Activated CD4-positive, alpha-beta T cell treated with anti-CD3 and anti-CD28 coated beads, Interleukin-2, amount 50 U/mL, for 1 hour (primary cell): ENCODE data around the gene ARHGEF7.

Experiments
- DNase-seq: peaks from one replicate; pipeline ENCODE4 v3.0.0-alpha.2; 2020

ARHGEF7 gene

GRCh38 chr13:111112196-111112595, 2.9 kb upstream of the ARHGEF7 start:
- DNase-seq: no peak

DNA sequence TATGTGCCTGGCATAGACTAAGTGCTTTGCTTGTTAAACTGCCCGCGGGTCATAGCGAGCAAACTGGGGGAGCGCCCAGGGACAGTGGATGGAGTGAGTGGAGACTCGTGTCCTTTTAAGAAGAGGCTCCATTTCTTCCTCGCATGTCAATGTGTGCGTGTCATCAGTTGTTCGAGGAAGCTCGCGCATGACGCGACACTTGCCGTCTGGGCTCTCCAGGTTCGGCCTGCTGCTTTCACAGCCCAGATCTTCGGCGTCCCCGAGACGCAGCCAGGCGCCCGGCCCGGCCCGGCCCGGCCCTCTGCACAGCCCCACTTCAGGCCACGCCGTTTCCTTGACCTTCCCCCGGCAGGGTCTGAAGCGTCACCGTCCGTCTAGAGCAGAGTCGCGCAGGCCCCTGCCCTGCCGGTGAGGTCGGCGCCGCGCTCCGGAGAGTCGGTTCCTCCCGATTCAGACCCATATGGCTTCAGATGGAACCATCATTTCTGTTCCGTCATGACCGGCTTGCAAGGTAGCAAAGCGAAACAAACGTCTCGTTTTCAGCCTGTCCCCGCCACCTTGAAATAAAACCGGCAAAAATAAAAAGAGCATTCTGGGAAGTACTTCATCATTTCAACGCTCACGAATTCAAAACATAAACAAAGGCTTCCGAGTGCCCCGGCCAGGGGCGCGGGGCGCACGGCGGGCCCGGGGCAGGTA, 599 bp upstream of the ARHGEF7 start:
- peak; percentile 23 for DNase-seq

- DNase-seq: no peak
Observed at GRCh38 chr13:111115965-111116521, 933 bp downstream of the ARHGEF7 start.

DNA sequence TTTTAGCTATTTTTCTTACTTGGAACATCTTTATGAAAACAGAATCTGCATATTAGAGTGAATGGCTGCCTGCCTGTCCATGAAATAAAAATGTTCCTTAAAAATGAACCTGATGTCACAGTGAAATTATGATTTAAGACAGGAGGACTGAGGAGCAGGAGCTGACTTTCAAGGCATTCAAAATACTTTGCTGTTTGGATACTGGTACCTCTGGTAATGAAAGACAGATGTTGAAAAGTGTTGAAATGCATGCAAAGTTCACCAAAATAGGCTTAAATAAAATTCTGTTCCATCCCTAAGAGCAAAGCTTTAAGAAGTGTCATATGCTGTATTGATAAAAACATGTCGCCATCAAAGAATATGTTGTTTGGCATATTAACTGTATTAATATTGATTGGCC, 1.7 kb downstream of the ARHGEF7 start:
- DNase-seq: no peak

DNA sequence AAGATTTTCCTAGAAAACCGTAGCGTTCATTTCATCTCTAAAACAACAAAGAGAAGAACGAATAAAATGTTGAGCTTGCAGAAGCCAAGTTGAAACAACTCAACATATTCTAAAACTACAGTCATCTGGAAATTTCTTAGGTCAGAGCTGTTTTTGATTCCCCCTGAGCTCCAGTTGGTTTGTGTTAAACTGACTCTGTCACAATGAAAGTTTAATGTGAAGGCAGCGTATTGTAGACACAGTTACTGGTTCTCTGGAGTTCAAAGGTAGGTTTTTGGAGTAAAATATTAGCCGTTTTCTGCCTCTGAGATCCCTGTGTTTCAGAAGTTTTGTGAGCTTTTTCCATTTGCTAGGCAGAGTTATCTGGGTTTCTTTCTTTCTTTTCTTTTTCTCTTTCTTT, 2.2 kb downstream of the ARHGEF7 start:
- no peak for DNase-seq

DNA sequence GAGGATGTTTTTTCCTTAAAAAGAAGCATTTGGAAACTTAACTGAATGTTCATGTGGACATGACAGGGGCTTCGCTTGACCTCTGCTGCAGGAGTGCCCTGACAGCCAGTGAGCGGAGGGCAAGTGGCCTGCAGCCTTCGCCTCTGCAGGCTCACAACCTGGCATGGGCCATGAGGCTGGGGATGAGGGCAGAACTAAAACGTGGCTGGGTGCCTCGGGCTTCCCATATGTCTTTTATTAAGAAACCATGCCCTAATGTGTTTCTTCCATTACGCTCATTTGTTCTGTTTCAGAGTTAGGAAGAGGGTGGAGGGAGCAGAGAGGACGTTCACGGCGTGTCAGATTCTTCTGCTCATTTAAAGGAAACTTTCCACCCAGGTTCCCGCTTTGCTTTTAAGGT, 2.9 kb downstream of the ARHGEF7 start:
- DNase-seq: no peak

DNA sequence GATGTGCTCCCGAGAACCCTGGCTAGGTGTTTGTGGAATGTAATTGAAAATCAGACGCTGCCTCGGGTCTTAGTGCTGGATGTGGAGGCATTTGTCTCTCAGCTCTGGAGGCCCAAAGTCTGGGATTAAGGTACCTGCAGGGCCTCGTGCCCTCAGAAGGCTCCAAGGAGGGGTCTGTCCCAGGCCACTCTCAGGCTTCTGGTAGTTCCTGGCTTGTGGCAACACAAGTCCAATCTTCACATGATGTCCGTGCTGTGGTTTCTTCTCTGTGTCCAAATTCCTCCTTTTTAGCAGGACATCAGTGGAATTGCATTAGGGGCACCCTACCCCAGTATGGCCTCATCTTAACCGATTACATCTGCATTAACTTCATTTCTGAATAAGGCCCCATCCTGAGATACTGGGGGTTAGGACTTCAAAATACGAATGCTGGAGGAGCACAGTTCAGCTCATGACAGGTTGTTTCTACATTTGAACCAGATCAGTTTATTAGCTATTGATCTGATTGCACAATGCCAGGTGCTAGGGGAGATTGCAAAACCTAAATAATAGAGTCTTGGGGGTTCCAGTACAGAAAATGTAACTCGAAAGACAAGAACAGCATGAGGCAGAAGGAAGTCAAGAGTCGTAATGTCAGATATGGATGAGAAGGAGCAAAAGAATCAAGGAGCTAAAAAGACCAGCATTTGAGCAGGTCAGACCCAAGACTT, 3.9 kb downstream of the ARHGEF7 start:
- DNase-seq: no peak

DNA sequence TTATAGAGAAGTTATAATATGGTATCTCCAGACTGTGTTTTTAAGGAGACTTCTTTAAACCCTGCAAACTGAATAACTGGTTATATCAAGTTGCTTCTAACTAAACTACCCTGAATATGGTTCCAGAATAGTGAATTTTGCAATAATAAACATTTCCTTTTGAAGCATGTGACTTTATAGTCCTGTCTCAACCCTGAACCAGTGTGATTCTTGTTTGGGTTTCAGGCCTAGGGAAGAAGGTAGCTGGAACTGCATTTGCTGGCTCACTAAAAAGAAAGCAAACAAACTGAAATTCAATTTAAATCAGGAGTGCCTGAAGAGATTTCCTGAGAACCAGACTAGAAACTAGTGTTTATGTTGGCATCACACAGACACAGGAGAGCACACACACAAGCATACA, 4.9 kb downstream of the ARHGEF7 start:
- DNase-seq: no peak

DNA sequence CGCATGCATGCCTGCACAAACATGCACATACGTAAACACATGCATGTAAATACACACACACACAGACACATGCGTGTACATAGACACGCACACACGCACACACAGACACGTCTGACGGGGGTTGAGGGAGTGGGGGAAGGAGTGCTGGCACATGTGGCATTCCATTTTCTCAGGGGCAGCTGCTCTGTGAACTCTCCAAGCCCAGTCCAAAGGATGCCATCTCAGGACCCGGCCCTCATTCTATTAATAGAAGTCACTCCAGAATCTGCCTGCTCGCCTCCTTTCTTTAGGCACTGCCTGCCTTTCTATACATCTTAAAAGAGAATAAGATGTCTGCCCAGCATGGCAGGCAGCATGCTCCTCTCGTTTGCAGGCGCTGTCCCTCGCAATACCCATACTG, 5.3 kb downstream of the ARHGEF7 start:
- DNase-seq: no peak

DNA sequence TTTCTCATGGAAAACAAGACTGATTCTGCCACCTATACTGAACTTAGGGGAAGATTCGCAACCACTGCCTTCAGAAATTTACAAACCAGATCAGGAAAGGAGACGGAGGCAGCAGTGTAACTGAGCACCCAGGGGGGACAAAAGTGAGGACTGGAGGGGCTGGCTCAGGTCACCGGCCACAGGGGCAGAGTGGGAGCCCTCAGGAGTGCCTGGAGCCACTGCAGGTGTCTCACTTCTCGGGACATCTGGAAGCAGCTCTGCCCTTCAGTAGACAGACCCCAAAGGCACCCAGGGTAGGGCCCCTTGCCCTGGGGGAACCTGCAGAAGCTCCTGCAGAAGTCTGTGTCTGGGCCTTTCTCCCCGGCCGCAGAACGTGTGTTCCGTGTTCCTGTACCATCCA, 5.8 kb downstream of the ARHGEF7 start:
- DNase-seq: no peak

- DNase-seq: no peak
Observed at GRCh38 chr13:111121506-111121905, 6.4 kb downstream of the ARHGEF7 start.

GRCh38 chr13:111122056-111122455, 6.9 kb downstream of the ARHGEF7 start:
- no peak for DNase-seq

DNA sequence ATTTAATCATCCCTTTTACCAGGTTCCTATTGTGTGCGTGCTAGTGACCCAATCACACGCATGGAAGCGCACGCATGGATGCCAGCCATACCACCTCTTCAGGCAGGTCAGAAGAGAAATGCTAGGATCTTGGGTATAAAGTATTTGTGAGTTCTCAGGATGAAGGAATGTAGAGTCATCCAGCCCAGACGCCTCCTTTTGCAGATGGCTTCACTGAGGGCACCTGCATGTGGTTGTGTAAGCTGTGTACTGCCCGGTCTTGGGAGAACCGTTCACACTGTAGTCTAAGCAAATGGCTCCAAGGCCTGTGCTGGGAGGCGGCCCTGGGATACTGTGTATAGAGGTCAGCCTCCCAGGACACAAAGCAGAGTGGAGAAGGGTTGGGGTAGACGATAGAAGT, 7.5 kb downstream of the ARHGEF7 start:
- DNase-seq: no peak

- no peak for DNase-seq
Observed at GRCh38 chr13:111123221-111123620, 8.1 kb downstream of the ARHGEF7 start.

DNA sequence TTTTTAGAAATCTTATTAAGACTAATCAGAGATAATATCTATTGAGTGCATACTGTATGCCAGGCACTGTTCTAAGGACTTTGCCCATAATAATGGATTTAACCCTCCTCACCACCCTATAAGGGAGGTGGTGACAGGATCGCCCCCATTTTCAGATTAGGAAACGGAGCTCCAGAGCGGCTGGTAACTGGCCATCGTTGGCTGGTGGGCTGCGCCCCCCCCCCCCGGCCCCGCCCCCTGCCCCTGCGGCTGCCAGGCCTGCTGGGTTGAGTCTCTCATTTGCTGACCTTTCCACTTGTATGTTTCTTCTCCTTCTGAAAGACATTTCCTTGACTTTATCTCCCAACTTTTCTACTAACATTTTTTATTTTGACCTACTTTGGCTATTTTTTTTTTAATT, 8.5 kb downstream of the ARHGEF7 start:
- DNase-seq: no peak

- no peak for DNase-seq
Observed at GRCh38 chr13:111126509-111126908, 11.4 kb downstream of the ARHGEF7 start.

GRCh38 chr13:111129465-111130115, 14.5 kb downstream of the ARHGEF7 start:
- no peak for DNase-seq

DNA sequence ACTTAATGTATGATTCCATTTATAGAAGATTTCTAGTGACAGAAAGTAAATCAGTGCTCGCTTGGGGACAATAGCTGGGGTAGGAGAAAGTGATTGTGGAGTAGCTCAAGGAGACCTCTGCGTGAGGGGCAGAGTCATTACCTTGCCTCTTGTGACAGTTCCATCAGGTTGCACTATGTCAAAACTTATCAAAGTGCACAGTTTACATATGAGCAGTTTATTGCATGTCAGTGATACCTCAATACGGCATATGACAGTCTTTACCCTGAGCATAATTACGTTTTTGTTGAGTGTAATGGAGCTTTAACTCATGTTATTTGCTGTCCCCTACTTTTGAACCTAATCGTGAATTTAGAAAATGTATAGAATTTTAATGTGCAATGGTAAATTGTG, 15.0 kb downstream of the ARHGEF7 start:
- DNase-seq: no peak

DNA sequence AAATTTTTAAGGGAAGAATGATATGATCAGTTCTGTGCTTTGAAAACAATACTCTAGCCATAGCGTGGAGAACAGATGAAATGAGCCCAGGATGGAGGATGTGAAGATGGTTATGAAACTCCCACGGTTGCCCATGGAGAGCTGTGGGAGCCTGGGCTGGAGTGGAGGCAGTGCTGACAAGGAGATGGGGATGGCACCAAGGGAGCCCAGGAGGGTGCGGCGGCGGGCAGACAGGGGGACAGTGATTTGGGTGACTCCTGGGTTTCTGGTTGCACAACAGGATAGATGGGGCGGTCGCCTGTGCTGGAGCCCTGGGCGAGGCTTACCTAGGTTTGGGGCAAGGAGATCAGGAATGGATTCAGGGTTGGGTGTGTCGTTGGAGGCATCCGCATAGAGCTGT, 15.9 kb downstream of the ARHGEF7 start:
- DNase-seq: no peak

GRCh38 chr13:111131611-111132010, 16.5 kb downstream of the ARHGEF7 start:
- no peak for DNase-seq

DNA sequence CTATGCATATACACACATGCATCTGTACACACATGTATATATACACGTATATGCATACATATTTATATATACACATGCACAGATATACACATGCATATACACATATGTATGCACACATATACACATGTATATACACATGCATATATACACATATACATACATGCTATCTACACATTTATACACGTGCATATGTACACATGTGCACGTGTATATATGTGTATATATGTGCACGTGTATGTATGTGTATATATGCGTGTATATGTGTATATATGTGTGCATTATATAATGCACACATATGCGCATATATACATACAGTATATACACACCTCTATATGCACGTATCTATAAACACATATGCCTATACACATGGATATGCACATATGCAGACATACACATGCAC, 17.8 kb downstream of the ARHGEF7 start:
- no peak for DNase-seq

DNA sequence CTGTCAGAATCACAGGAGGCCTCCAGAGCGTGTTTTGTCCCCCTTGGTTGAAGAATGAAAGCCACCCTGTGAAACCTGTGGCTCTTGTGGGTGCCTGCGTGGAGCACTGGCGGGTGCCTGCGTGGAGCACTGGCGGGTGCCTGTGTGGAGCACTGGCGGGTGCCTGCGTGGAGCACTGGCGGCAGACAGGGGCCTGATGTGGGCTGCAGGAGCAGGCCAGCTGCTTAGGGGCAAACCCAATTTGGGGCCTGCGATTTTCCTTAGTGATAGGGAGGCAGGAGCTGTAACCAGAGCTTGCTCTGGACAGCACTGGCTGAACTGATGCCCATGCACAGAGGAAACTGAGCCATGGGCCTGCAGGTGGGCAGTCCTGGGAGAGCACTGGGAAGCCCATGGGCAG, 24.3 kb downstream of the ARHGEF7 start:
- DNase-seq: no peak

GRCh38 chr13:111139873-111140561, 24.9 kb downstream of the ARHGEF7 start:
- no peak for DNase-seq
